Esophagus muscularis mucosa (tissue), 4 donors: Measurements from ENCODE around the gene RUNX2. TPM values are rescaled to one million over a fixed set of nuclear protein-coding genes. Genes with fewer than 3 reads are reported as not detected.

Experiments
- DNase-seq: peaks from one replicate; pipeline ENCODE4 v3.0.0-alpha.2; 2017; ENCODE audit errors: extremely low spot score
- H3K27ac ChIP-seq, 4 donors: fragments of 200-600 bp; sonication (generic); replicated peaks in 1 of 4; 1 replicate in 3 of 4; 2 replicates in 1 of 4; pipeline ENCODE4 v1.5.1; 2016 to 2019; ENCODE audit warnings: mild to moderate bottlenecking in 1 of 4
- H3K27me3 ChIP-seq, 4 donors: fragments of 200-600 bp; sonication (generic); one replicate each; pipeline versions ENCODE4 v1.5.1 to v1.6.0; 2016 to 2019
- H3K36me3 ChIP-seq, 4 donors: fragments of 200-600 bp; sonication (generic); one replicate each; pipeline ENCODE4 v1.5.1; 2016 to 2019
- H3K4me1 ChIP-seq, 4 donors: fragments of 200-600 bp; sonication (generic); one replicate each; pipeline ENCODE4 v1.5.1; 2016 to 2019
- H3K4me3 ChIP-seq, 4 donors: fragments of 200-600 bp; sonication (generic); 1 replicate in 2 of 4; 2 replicates in 2 of 4; pipeline ENCODE4 v1.5.1; 2016 to 2019; ENCODE audit warnings: mild to moderate bottlenecking in 4 of 4, moderate library complexity in 1 of 4
- H3K9me3 ChIP-seq, 4 donors: fragments of 200-600 bp; sonication (generic); 1 replicate in 3 of 4; 2 replicates in 1 of 4; pipeline ENCODE4 v1.5.1; 2016 to 2019
- CTCF ChIP-seq, 3 experiments: fragments of 200-600 bp in 2 of 3; fragments of 450-650 bp in 1 of 3; sonication (generic) in 2 of 3; IDR thresholded peaks; one replicate each; pipeline ENCODE4 v1.5.1; 2017 to 2019; ENCODE audit warnings: antibody characterized with exemption in 3 of 3, mild to moderate bottlenecking in 2 of 3, moderate library complexity in 1 of 3
- EP300 ChIP-seq: sonication (generic); formaldehyde crosslinking; IDR thresholded peaks from one replicate; pipeline ENCODE4 v1.6.1; 2017; ENCODE audit warnings: antibody characterized with exemption
- POLR2A ChIP-seq: fragments of 450-650 bp; IDR thresholded peaks from one replicate; pipeline ENCODE4 v1.6.1; 2017; ENCODE audit warnings: antibody characterized with exemption, moderate library complexity, mild to moderate bottlenecking, low read depth
- POLR2AphosphoS5 ChIP-seq, 2 donors: sonication (generic); formaldehyde crosslinking; IDR thresholded peaks; one replicate each; pipeline ENCODE4 v1.6.1; 2017; ENCODE audit warnings: antibody characterized with exemption in 2 of 2
- WGBS: methylation state at CpG from one replicate; pipeline ENCODE4 v1.1.5; 2018; 5-methylcytosine and 5-hydroxymethylcytosine counted together
- intact Hi-C: fragments of 100-400 bp; cut with DNase I; formaldehyde crosslinking; loops from one replicate; pipeline ENCODE4 v1.15.1; 2023
- total RNA-seq, 4 donors: library from RNA; depleted of rRNA; stranded (reverse); fragments of >200 nt; gene quantifications; one replicate each; pipeline versions ENCODE4 v1.1.0 to v1.2.1, GENCODE V29; 2016

RUNX2 gene
- total RNA-seq, 4 donors from 2014 or later = 1.0 to 1.6 (median 1.4) TPM

- no peak for DNase-seq
- Histone ChIP-seq H3K27me3 (peaks cover 0 to 9% (median 0%) of the 10 kb centered on the region in 4 donors), H3K9me3 (no peaks in the 10 kb centered on the region), H3K36me3 (no peaks in the 10 kb centered on the region), H3K27ac (no peak overlapping the region), H3K4me3 (no peak overlapping the region), H3K4me1 (peaks cover 0 to 9% (median 4%) of the 10 kb centered on the region in 4 donors)
- 89% methylated on average over 3 of the region's 3 CpGs for WGBS
- TF ChIP-seq POLR2AphosphoS5 (IDR thresholded peaks at IDR 0.05) = no peak
- TF ChIP-seq CTCF (IDR thresholded peaks at IDR 0.05) = no peak
- no peak for TF ChIP-seq EP300
- TF ChIP-seq POLR2A = no peak
- intact Hi-C loops = no loop called here
Measured at GRCh38 chr6:45438151-45438550, 110.0 kb downstream of the RUNX2 start.

- H3K36me3 ChIP-seq = no peaks in the 10 kb centered on the region
- 93% methylated on average over 1 of the region's 1 CpG for WGBS
- intact Hi-C loops = no loop called here
- H3K4me3 ChIP-seq = no peak overlapping the region
- no peak for DNase-seq
- H3K9me3 ChIP-seq = no peaks in the 10 kb centered on the region
- TF ChIP-seq POLR2A (no peak), EP300 (no peak), CTCF (IDR thresholded peaks at IDR 0.05) (no peak), POLR2AphosphoS5 (IDR thresholded peaks at IDR 0.05) (no peak)
- H3K4me1 ChIP-seq = peaks cover 0 to 9% (median 4%) of the 10 kb centered on the region in 4 donors
- no peak overlapping the region for H3K27ac ChIP-seq
- peaks cover 0 to 11% (median 0%) of the 10 kb centered on the region in 4 donors for H3K27me3 ChIP-seq
Measured at GRCh38 chr6:45438849-45439406, 110.8 kb downstream of the RUNX2 start.

DNA sequence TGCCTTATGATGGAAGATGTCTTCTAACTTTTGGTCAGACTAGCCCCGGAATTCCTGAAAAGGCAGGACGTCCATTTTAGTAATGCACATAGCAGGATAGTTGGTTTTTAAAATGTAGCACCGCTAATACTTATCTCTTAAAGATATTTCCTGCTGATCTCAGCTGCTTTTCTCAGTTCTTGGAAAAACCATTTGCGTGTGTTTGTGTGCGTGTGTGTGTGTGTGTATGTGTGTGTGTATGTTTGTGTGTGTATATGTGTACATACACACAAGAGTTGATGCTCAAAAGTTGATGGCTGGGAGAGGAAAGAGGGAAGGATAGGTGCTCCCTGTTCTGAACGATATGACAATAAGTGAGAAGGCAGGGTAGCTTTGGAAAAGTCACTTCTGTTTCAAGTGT, 111.3 kb downstream of the RUNX2 start:
- Histone ChIP-seq H3K4me3 (no peak overlapping the region), H3K9me3 (no peaks in the 10 kb centered on the region), H3K27ac (no peak overlapping the region), H3K4me1 (peaks cover 0 to 9% (median 4%) of the 10 kb centered on the region in 4 donors), H3K36me3 (no peaks in the 10 kb centered on the region), H3K27me3 (peaks cover 0 to 16% (median 0%) of the 10 kb centered on the region in 4 donors)
- 94% methylated on average over 6 of the region's 6 CpGs for WGBS
- DNase-seq = no peak
- intact Hi-C loops = no loop called here
- TF ChIP-seq CTCF (IDR thresholded peaks at IDR 0.05) (no peak), EP300 (no peak), POLR2AphosphoS5 (IDR thresholded peaks at IDR 0.05) (no peak), POLR2A (no peak)

GRCh38 chr6:45439861-45440388, 111.8 kb downstream of the RUNX2 start:
- Histone ChIP-seq H3K27me3 (peaks cover 0 to 16% (median 0%) of the 10 kb centered on the region in 4 donors), H3K4me3 (no peak overlapping the region), H3K27ac (no peak overlapping the region), H3K9me3 (no peaks in the 10 kb centered on the region), H3K36me3 (no peaks in the 10 kb centered on the region), H3K4me1 (peaks cover 0 to 11% (median 4%) of the 10 kb centered on the region in 4 donors)
- TF ChIP-seq EP300 = no peak
- no peak for DNase-seq
- WGBS = 87% methylated on average over 6 of the region's 6 CpGs
- intact Hi-C loops = no loop called here

GRCh38 chr6:45441851-45442453, 113.8 kb downstream of the RUNX2 start:
- Histone ChIP-seq H3K27ac (no peak overlapping the region), H3K4me3 (no peak overlapping the region), H3K9me3 (no peaks in the 10 kb centered on the region), H3K27me3 (peaks cover 0 to 16% (median 0%) of the 10 kb centered on the region in 4 donors), H3K36me3 (no peaks in the 10 kb centered on the region), H3K4me1 (peaks cover 15 to 25% (median 19%) of the 10 kb centered on the region in 4 donors)
- WGBS = 90% methylated on average over 6 of the region's 6 CpGs
- no peak for TF ChIP-seq EP300
- DNase-seq = no peak
- intact Hi-C loops = no loop called here
